ENCODE results near the gene TBC1D14. TPM values are rescaled to one million over a fixed set of nuclear protein-coding genes. Genes with fewer than 3 reads are reported as not detected.

TBC1D14 gene
- total RNA-seq, 1 experiment from 2014 or later, result 36.3 TPM

- no peak; the same call in 1 of the 2 replicates for ATAC-seq
- TF ChIP-seq POLR2AphosphoS5 (IDR thresholded peaks at IDR 0.05; ENCODE audit: low read depth, low read length) (no peak), SIN3A (IDR thresholded peaks at IDR 0.05; ENCODE audit: borderline replicate concordance, insufficient read depth, low read depth, low read length) (no peak), TCF7L2 (IDR thresholded peaks at IDR 0.05; ENCODE audit: low read depth, low read length) (no peak), REST (IDR thresholded peaks at IDR 0.05; ENCODE audit: insufficient read depth in 1 of 2, low read depth in 2 of 2, low read length in 1 of 2) (no peak), CTCF (IDR thresholded peaks at IDR 0.05) (no peak)
- CTCF ChIA-PET, result interaction anchor here (0.5 kb wide), 1 partner anchor 40 kb away, joined by 10 read pairs; no protein-coding TSS in a partner anchor
- peaks cover 20% of the 10 kb centered on the region for H3K4me1 ChIP-seq (ENCODE audit: control insufficient read depth, insufficient read depth, low read length)
- BruUV-seq (replicated peaks), result no TSS peak
- no peak overlapping the region for H3K4me3 ChIP-seq (ENCODE audit: low read depth in 2 of 2, low read length in 2 of 2)
- POLR2A ChIA-PET, result no interaction called here
- intact Hi-C loops (cut with micrococcal nuclease; ENCODE audit: unreplicated experiment) (no loop called here), in situ Hi-C loops (cut with HindIII; ENCODE audit: low pct_unique_long_range_greater_than_20kb, low sequenced_read_pairs) (no loop called here)
- no peaks in the 10 kb centered on the region for H3K36me3 ChIP-seq (ENCODE audit: control insufficient read depth, insufficient read depth, low read length)
- H3K27me3 ChIP-seq (ENCODE audit: control insufficient read depth, insufficient read depth, low read length), result no peaks in the 10 kb centered on the region
- H3K27ac ChIP-seq (ENCODE audit: low read length), result no peak overlapping the region
- no peaks in the 10 kb centered on the region for H3K9me3 ChIP-seq (ENCODE audit: control insufficient read depth, insufficient read depth, low read depth, low read length)
- DNase-seq (ENCODE audit: low read depth, low spot score), result no peak
Measured at GRCh38 chr4:7049739-7050138, 140.1 kb downstream of the TBC1D14 start.

GRCh38 chr4:7050481-7051143, 141.0 kb downstream of the TBC1D14 start:
- Histone ChIP-seq H3K36me3 (ENCODE audit: control insufficient read depth, insufficient read depth, low read length) (no peaks in the 10 kb centered on the region), H3K4me1 (ENCODE audit: control insufficient read depth, insufficient read depth, low read length) (peaks cover 11% of the 10 kb centered on the region), H3K9me3 (ENCODE audit: control insufficient read depth, insufficient read depth, low read depth, low read length) (no peaks in the 10 kb centered on the region), H3K4me3 (ENCODE audit: low read depth in 2 of 2, low read length in 2 of 2) (no peak overlapping the region), H3K27me3 (ENCODE audit: control insufficient read depth, insufficient read depth, low read length) (no peaks in the 10 kb centered on the region), H3K27ac (ENCODE audit: low read length) (no peak overlapping the region)
- ATAC-seq (no peak), DNase-seq (ENCODE audit: low read depth, low spot score) (no peak)
- ChIA-PET POLR2A (interaction anchor here (0.7 kb wide), 2 partner anchors 376 to 660 kb away, joined by 6 to 10 read pairs; no protein-coding TSS in a partner anchor), CTCF (no interaction called here)
- TF ChIP-seq REST (IDR thresholded peaks at IDR 0.05; ENCODE audit: insufficient read depth in 1 of 2, low read depth in 2 of 2, low read length in 1 of 2) (no peak), CTCF (IDR thresholded peaks at IDR 0.05) (no peak), SIN3A (IDR thresholded peaks at IDR 0.05; ENCODE audit: borderline replicate concordance, insufficient read depth, low read depth, low read length) (no peak), TCF7L2 (IDR thresholded peaks at IDR 0.05; ENCODE audit: low read depth, low read length) (no peak), POLR2AphosphoS5 (IDR thresholded peaks at IDR 0.05; ENCODE audit: low read depth, low read length) (no peak)
- in situ Hi-C loops (cut with HindIII; ENCODE audit: low pct_unique_long_range_greater_than_20kb, low sequenced_read_pairs) (no loop called here), intact Hi-C loops (cut with micrococcal nuclease; ENCODE audit: unreplicated experiment) (no loop called here)
- BruUV-seq (replicated peaks), result no TSS peak
